GM12892 (cell line): Measurements from ENCODE around the gene SNX30.

Source experiments
- POLR2A ChIP-seq: IDR thresholded peaks from 2 replicates; pipeline ENCODE4 v1.6.1; 2011; ENCODE audit warnings: low read depth, low read length, control low read depth
- POLR2AphosphoS5 ChIP-seq: IDR thresholded peaks from 2 replicates; pipeline ENCODE4 v1.6.1; 2011; ENCODE audit warnings: low read depth, low read length, control low read depth
- TAF1 ChIP-seq: IDR thresholded peaks from 2 replicates; pipeline ENCODE4 v1.6.1; 2011; ENCODE audit warnings: low read depth, mild to moderate bottlenecking, control low read depth, low read length, borderline replicate concordance

DNA sequence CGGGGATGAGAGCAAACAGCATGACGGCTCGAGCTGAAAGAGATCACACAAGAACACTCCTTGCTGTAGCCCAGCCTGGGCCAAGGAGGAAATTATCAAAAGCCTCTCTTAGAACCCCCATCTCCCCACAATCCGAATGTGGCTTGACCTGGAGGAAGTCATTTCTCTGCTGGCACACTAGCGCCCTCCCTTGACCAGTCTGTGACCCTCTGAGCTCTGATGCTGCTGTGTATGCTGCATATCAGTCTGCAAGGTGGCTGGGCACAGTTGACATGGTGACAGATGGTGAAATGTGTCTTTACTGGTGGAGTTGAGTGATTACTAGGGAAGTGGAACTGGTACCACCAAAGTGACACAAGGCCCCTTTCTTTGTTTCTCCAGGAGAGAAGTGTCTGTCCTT lies 136.8 kb downstream of the SNX30 start:
- TF ChIP-seq POLR2A: no peak
- TF ChIP-seq POLR2AphosphoS5: no peak
- TF ChIP-seq TAF1: no peak
